Measurements from ENCODE around the gene SPTBN4.
"Not testable (repeated sequence)": the region's sequence is repeated elsewhere in the genome, so short reads cannot be mapped to it uniquely, and the experiment has no call there.

GRCh38 chr19:40521900-40522299 lies 55.1 kb downstream of the SPTBN4 start:
- TF ChIP-seq, protein P1, sequence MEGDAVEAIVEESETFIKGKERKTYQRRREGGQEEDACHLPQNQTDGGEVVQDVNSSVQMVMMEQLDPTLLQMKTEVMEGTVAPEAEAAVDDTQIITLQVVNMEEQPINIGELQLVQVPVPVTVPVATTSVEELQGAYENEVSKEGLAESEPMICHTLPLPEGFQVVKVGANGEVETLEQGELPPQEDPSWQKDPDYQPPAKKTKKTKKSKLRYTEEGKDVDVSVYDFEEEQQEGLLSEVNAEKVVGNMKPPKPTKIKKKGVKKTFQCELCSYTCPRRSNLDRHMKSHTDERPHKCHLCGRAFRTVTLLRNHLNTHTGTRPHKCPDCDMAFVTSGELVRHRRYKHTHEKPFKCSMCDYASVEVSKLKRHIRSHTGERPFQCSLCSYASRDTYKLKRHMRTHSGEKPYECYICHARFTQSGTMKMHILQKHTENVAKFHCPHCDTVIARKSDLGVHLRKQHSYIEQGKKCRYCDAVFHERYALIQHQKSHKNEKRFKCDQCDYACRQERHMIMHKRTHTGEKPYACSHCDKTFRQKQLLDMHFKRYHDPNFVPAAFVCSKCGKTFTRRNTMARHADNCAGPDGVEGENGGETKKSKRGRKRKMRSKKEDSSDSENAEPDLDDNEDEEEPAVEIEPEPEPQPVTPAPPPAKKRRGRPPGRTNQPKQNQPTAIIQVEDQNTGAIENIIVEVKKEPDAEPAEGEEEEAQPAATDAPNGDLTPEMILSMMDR (IDR thresholded peaks at IDR 0.05) = not testable (repeated sequence)
- TF ChIP-seq POLR2A, POLR2AphosphoS5 (IDR thresholded peaks at IDR 0.05): not testable (repeated sequence)
